BJ (cell line): Measurements from ENCODE around the gene ADPGK. TPM values are rescaled to one million over a fixed set of nuclear protein-coding genes. Genes with fewer than 3 reads are reported as not detected.

ENCODE experiments used
- CTCF ChIA-PET: fragments of 350-600 bp; formaldehyde crosslinking; extraction: SDS; loops from one replicate; lab custom pipeline; 2021; ENCODE audit warnings: antibody characterized with exemption, inconsistent platforms; lab: Yijun Ruan, JAX
- POLR2A ChIA-PET: fragments of 300-600 bp; sonication (Branson Sonifier 250); formaldehyde crosslinking; extraction: SDS; loops from one replicate; lab custom pipeline; 2021; ENCODE audit warnings: antibody characterized with exemption; lab: Charles Lee
- DNase-seq: peaks from one replicate; pipeline ENCODE4 v3.0.0-alpha.2; 2011; ENCODE audit warnings: low read depth
- H3K27me3 ChIP-seq: 2 replicates; pipeline ENCODE4 v1.6.0; 2011; ENCODE audit warnings: low read length; ENCODE audit not compliant: control insufficient read depth, insufficient read depth
- H3K36me3 ChIP-seq: 2 replicates; pipeline ENCODE4 v1.5.1; 2011; ENCODE audit warnings: low read length; ENCODE audit not compliant: control insufficient read depth, insufficient read depth
- H3K4me3 ChIP-seq: 2 replicates; pipeline ENCODE4 v1.5.1; 2011; ENCODE audit warnings: low read depth, mild to moderate bottlenecking, control low read depth, low read length
- CTCF ChIP-seq: IDR thresholded peaks from 2 replicates; pipeline ENCODE4 v1.5.1; 2011; ENCODE audit warnings: low read depth, mild to moderate bottlenecking, control low read depth, inconsistent platforms, low read length, moderate library complexity; ENCODE audit not compliant: insufficient read depth
- polyA plus RNA-seq: library from polyadenylated mRNA; depleted of rRNA; stranded (reverse); fragments of >200 nt; gene quantifications from 2 replicates; pipeline ENCODE4 v1.2.3, GENCODE V29; 2011; rRNA removed

ADPGK gene
- polyA plus RNA-seq, 1 experiment = 67.6 TPM

GRCh38 chr15:72706266-72706665 lies 77.3 kb downstream of the ADPGK start:
- TF ChIP-seq CTCF = no peak
- CTCF ChIA-PET = interaction anchor here (0.7 to 1.5 kb wide), 5 partner anchors 9 to 106 kb away, joined by 3 to 7 read pairs (median 3); partner anchors contain the start of genes BBS4 and HIGD2B

More at GRCh38 chr15:72706266-72706665, 77.3 kb downstream of the ADPGK start:
- POLR2A ChIA-PET = no interaction called here
- Histone ChIP-seq H3K4me3 (no peak overlapping the region), H3K36me3 (no peaks in the 10 kb centered on the region), H3K27me3 (no peaks in the 10 kb centered on the region)
- DNase-seq = no peak

Other genes with a start within 250 kb of the ADPGK start
- gene GOLGA6B, start 129.1 kb downstream of the ADPGK start, polyA plus RNA-seq = not detected in 2 replicates
- not detected in 2 replicates for gene HIGD2B, start 97.6 kb downstream of the ADPGK start, polyA plus RNA-seq
- gene BBS4, start 97.6 kb downstream of the ADPGK start, polyA plus RNA-seq = 22.2 and 24.9 TPM in 2 replicates